GM23338 (cell line): ENCODE results near the gene FYN. TPM values are rescaled to one million over a fixed set of nuclear protein-coding genes. Genes with fewer than 3 reads are reported as not detected.

Experiments
- ATAC-seq: fragments of 200-7000 bp; cut with Tn5 transposase; 3 replicates; pipeline ENCODE4 v1.9.1; 2020
- DNase-seq: peaks from one replicate; pipeline ENCODE4 v3.0.0-alpha.2; 2015; ENCODE audit warnings: low spot score
- H2AFZ ChIP-seq: fragments of 200-600 bp; sonication (generic); 2 replicates; pipeline ENCODE4 v1.8.0; 2016; ENCODE audit warnings: antibody characterized with exemption, mild to moderate bottlenecking, moderate library complexity
- H3F3A ChIP-seq: fragments of 200-600 bp; sonication (generic); replicated peaks from 2 replicates; pipeline ENCODE4 v1.8.0; 2017; ENCODE audit warnings: antibody characterized with exemption, mixed run types, low read depth
- H3K27ac ChIP-seq: fragments of 200-600 bp; sonication (generic); 2 replicates; pipeline ENCODE4 v1.6.1; 2016; ENCODE audit warnings: low read depth
- H3K27me3 ChIP-seq: fragments of 200-600 bp; sonication (generic); 2 replicates; pipeline ENCODE4 v1.8.0; 2016; ENCODE audit warnings: mild to moderate bottlenecking, mixed run types, moderate library complexity; ENCODE audit not compliant: insufficient read depth
- H3K36me3 ChIP-seq: fragments of 200-600 bp; sonication (generic); 2 replicates; pipeline ENCODE4 v1.8.0; 2016; ENCODE audit warnings: mild to moderate bottlenecking; ENCODE audit not compliant: insufficient read depth
- H3K4me1 ChIP-seq: fragments of 200-600 bp; sonication (generic); 2 replicates; pipeline ENCODE4 v1.8.0; 2016; ENCODE audit warnings: mild to moderate bottlenecking, moderate library complexity; ENCODE audit not compliant: insufficient read depth
- H3K4me2 ChIP-seq: fragments of 200-600 bp; sonication (generic); 2 replicates; pipeline ENCODE4 v1.7.1; 2017; ENCODE audit warnings: mixed run types
- H3K4me3 ChIP-seq: fragments of 200-600 bp; sonication (generic); 2 replicates; pipeline ENCODE4 v1.6.1; 2016; ENCODE audit warnings: mixed run types
- H3K79me2 ChIP-seq: fragments of 200-600 bp; sonication (generic); replicated peaks from 2 replicates; pipeline ENCODE4 v1.8.0; 2017; ENCODE audit warnings: mild to moderate bottlenecking; ENCODE audit not compliant: insufficient read depth
- H3K9me2 ChIP-seq: fragments of 200-600 bp; sonication (generic); 2 replicates; pipeline ENCODE4 v1.8.0; 2017; ENCODE audit not compliant: insufficient read depth
- H4K20me1 ChIP-seq: fragments of 200-600 bp; sonication (generic); replicated peaks from 2 replicates; pipeline ENCODE4 v1.8.0; 2017; ENCODE audit warnings: mild to moderate bottlenecking; ENCODE audit not compliant: insufficient read depth
- H3K27ac Mint-ChIP-seq: 2 replicates; pipeline ENCODE4 v1.8.0; 2020; ENCODE audit warnings: inconsistent platforms, mild to moderate bottlenecking, moderate library complexity, mixed read lengths
- H3K27me3 Mint-ChIP-seq: 3 replicates; pipeline ENCODE4 v1.8.0; 2022; ENCODE audit warnings: low read depth, mild to moderate bottlenecking, moderate library complexity, mixed read lengths, inconsistent platforms; ENCODE audit not compliant: insufficient read depth, poor library complexity
- H3K36me3 Mint-ChIP-seq: 3 replicates; pipeline ENCODE4 v1.8.0; 2021; ENCODE audit warnings: low read depth, mild to moderate bottlenecking, inconsistent platforms, moderate library complexity, mixed read lengths
- H3K4me1 Mint-ChIP-seq: 3 replicates; pipeline ENCODE4 v1.8.0; 2020; ENCODE audit warnings: mild to moderate bottlenecking, inconsistent platforms, mixed read lengths
- H3K4me3 Mint-ChIP-seq: 3 replicates; pipeline ENCODE4 v1.8.0; 2021; ENCODE audit warnings: moderate library complexity, mild to moderate bottlenecking, inconsistent platforms, mixed read lengths
- H3K9me3 Mint-ChIP-seq: 3 replicates; pipeline ENCODE4 v1.8.0; 2020; ENCODE audit warnings: moderate library complexity, mild to moderate bottlenecking, inconsistent platforms, mixed read lengths
- CREB1 ChIP-seq: fragments of 250-450 bp; sonication (Bioruptor Pico); IDR thresholded peaks from 2 replicates; pipeline ENCODE4 v1.5.0; 2020; ENCODE audit warnings: low read depth, mild to moderate bottlenecking, moderate library complexity
- CTCF ChIP-seq, 2 experiments: fragments of 200-600 bp in 1 of 2; sonication (generic) in 1 of 2; conservative IDR thresholded peaks; 2 replicates each; pipeline versions ENCODE4 v1.5.1 to v1.6.1; 2016 to 2017; ENCODE audit warnings: antibody characterized with exemption in 2 of 2, low read depth in 2 of 2, mild to moderate bottlenecking in 2 of 2, moderate library complexity in 1 of 2
- ETS1 ChIP-seq: IDR thresholded peaks from 2 replicates; pipeline ENCODE4 v1.6.1; 2016; ENCODE audit warnings: antibody characterized with exemption
- EZH2 ChIP-seq: fragments of 200-600 bp; sonication (generic); IDR thresholded peaks from one replicate; pipeline ENCODE4 v1.8.0; 2017; ENCODE audit warnings: antibody characterized with exemption, mild to moderate bottlenecking, low read depth; ENCODE audit not compliant: unreplicated experiment
- EZH2phosphoT487 ChIP-seq: fragments of 200-600 bp; sonication (generic); IDR thresholded peaks from one replicate; pipeline ENCODE4 v1.8.1; 2018; ENCODE audit warnings: antibody characterized with exemption; ENCODE audit not compliant: unreplicated experiment
- JUNB ChIP-seq: IDR thresholded peaks from one replicate; pipeline ENCODE4 v1.6.1; 2016; ENCODE audit warnings: antibody characterized with exemption; ENCODE audit not compliant: unreplicated experiment
- NANOG ChIP-seq: IDR thresholded peaks from 2 replicates; pipeline ENCODE4 v1.6.1; 2016; ENCODE audit warnings: antibody characterized with exemption, borderline replicate concordance
- POLR2AphosphoS5 ChIP-seq: IDR thresholded peaks from 2 replicates; pipeline ENCODE4 v1.6.1; 2016; ENCODE audit warnings: antibody characterized with exemption, low read depth
- REST ChIP-seq: IDR thresholded peaks from one replicate; pipeline ENCODE4 v1.6.1; 2018; ENCODE audit warnings: antibody characterized with exemption; ENCODE audit not compliant: unreplicated experiment
- STAT1 ChIP-seq: IDR thresholded peaks from one replicate; pipeline ENCODE4 v1.6.1; 2016; ENCODE audit warnings: antibody characterized with exemption; ENCODE audit not compliant: unreplicated experiment
- ZNF114 ChIP-seq: fragments of 250-450 bp; sonication (Bioruptor Pico); IDR thresholded peaks from 2 replicates; pipeline ENCODE4 v1.5.0; 2020; ENCODE audit warnings: mild to moderate bottlenecking, moderate library complexity
- ZNF331 ChIP-seq: fragments of 250-450 bp; sonication (Bioruptor Pico); IDR thresholded peaks from 2 replicates; pipeline ENCODE4 v1.5.0; 2020; ENCODE audit warnings: low read depth, mild to moderate bottlenecking, moderate library complexity
- ZNF462 ChIP-seq: fragments of 250-450 bp; sonication (Bioruptor Pico); IDR thresholded peaks from 2 replicates; pipeline ENCODE4 v1.5.0; 2020; ENCODE audit warnings: mild to moderate bottlenecking, moderate library complexity
- polyA plus RNA-seq: library from polyadenylated mRNA; unstranded; fragments of >200 nt; fragmentation: Nextera tagmentation; extraction: Ambion mirVana; gene quantifications from 2 replicates; pipeline ENCODE4 v1.2.1, GENCODE V29; 2016
- total RNA-seq: library from RNA; depleted of rRNA; stranded (reverse); fragments of >200 nt; shearing (Covaris generic); gene quantifications from 2 replicates; pipeline ENCODE4 v1.2.3, GENCODE V29; 2014

FYN gene
- total and polyA plus RNA-seq, 2 experiments from 2014 or later, result 46.8 to 143 TPM

- no peak for DNase-seq
- H3K27ac Mint-ChIP-seq, result no peak overlapping the region
- H3K4me2 ChIP-seq, result no peak overlapping the region
- no peak overlapping the region for H3K4me3 Mint-ChIP-seq
- H3K79me2 ChIP-seq, result 0 out of 2 replicates have a peak, but pooled peaks cover 3% of the 10 kb centered on the region
- no peak overlapping the region for H3K27ac ChIP-seq
- TF ChIP-seq CTCF (conservative IDR thresholded peaks at IDR 0.05; ENCODE audit: low read depth in 2 of 2) (no peak), EZH2 (no peak), POLR2AphosphoS5 (no peak), ETS1 (no peak), REST (no peak), ZNF462 (CRISPR knock-in tag) (no peak), ZNF114 (no peak), STAT1 (no peak), CREB1 (CRISPR knock-in tag) (no peak), EZH2phosphoT487 (no peak), NANOG (no peak), ZNF331 (CRISPR knock-in tag) (no peak), JUNB (no peak)
- H3K9me3 Mint-ChIP-seq, result no peaks in the 10 kb centered on the region
- no peaks in the 10 kb centered on the region for H3K36me3 ChIP-seq
- H3K4me1 ChIP-seq, result peaks cover 35% of the 10 kb centered on the region
- no peak overlapping the region for H3K4me3 ChIP-seq
- H3K36me3 Mint-ChIP-seq, result no peaks in the 10 kb centered on the region; the same call in 2 of the 3 replicates
- H3K27me3 ChIP-seq, result no peaks in the 10 kb centered on the region
- H4K20me1 ChIP-seq, result no peaks in the 10 kb centered on the region
- peaks cover 11% of the 10 kb centered on the region for H3K27me3 Mint-ChIP-seq
- H3K9me2 ChIP-seq, result no peaks in the 10 kb centered on the region
- no peaks in the 10 kb centered on the region for H3F3A ChIP-seq
- peaks cover 89% of the 10 kb centered on the region for H3K4me1 Mint-ChIP-seq
- no peak for ATAC-seq
- H2AFZ ChIP-seq, result no peak overlapping the region
Measured at GRCh38 chr6:111761783-111762312, 111.4 kb downstream of the FYN start.
